IMR-90 (cell line): ENCODE results near the gene OAS3. TPM values are rescaled to one million over a fixed set of nuclear protein-coding genes. Genes with fewer than 3 reads are reported as not detected.

Experiments used
- ATAC-seq: fragments of 200-7000 bp; cut with Tn5 transposase; 2 replicates; pipeline ENCODE4 v1.9.1; 2020; ENCODE audit warnings: low read depth, mild to moderate bottlenecking, moderate library complexity
- BruUV-seq: library from RNA; stranded (reverse); fragments of 400-500 nt; replicated peaks from 2 replicates; lab custom pipeline; 2021; lab: Mats Ljungman, UMichigan
- CTCF ChIA-PET: fragments of 300-600 bp; formaldehyde crosslinking; extraction: SDS; loops from one replicate; lab custom pipeline; 2021; ENCODE audit warnings: antibody characterized with exemption; lab: Yijun Ruan, JAX
- POLR2A ChIA-PET: fragments of 300-600 bp; sonication (Branson Sonifier 250); formaldehyde crosslinking; loops from one replicate; lab custom pipeline; 2022; ENCODE audit warnings: antibody characterized with exemption; ENCODE audit not compliant: unreplicated experiment; lab: Charles Lee
- DNase-seq: peaks from one replicate; pipeline ENCODE4 v3.0.0; 2013
- H2AFZ ChIP-seq: replicated peaks from 2 replicates; pipeline ENCODE3; 2013; ENCODE audit warnings: low read length, mild to moderate bottlenecking; ENCODE audit not compliant: poor library complexity
- H2AK5ac ChIP-seq: 2 replicates; pipeline ENCODE4 v1.6.1; 2013; ENCODE audit warnings: low read depth, low read length, inconsistent platforms
- H2AK9ac ChIP-seq: replicated peaks from 2 replicates; pipeline ENCODE3; 2013; ENCODE audit warnings: mild to moderate bottlenecking, low read depth, low read length, moderate library complexity; ENCODE audit not compliant: poor library complexity
- H2BK120ac ChIP-seq: 2 replicates; pipeline ENCODE4 v1.6.1; 2013; ENCODE audit warnings: low read depth, low read length, inconsistent platforms
- H2BK15ac ChIP-seq: 3 replicates; pipeline ENCODE4 v1.6.1; 2013; ENCODE audit warnings: low read depth, low read length, inconsistent platforms
- H2BK20ac ChIP-seq: 2 replicates; pipeline ENCODE4 v1.6.1; 2013; ENCODE audit warnings: low read depth, mild to moderate bottlenecking, inconsistent platforms, low read length, moderate library complexity
- H2BK5ac ChIP-seq: 2 replicates; pipeline ENCODE4 v1.6.1; 2013; ENCODE audit warnings: mild to moderate bottlenecking, low read depth, low read length, inconsistent platforms; ENCODE audit not compliant: poor library complexity, severe bottlenecking
- H3K14ac ChIP-seq: replicated peaks from 2 replicates; pipeline ENCODE4 v1.6.1; 2013; ENCODE audit warnings: low read depth, low read length, inconsistent platforms
- H3K18ac ChIP-seq: 2 replicates; pipeline ENCODE4 v1.6.1; 2013; ENCODE audit warnings: low read depth, low read length, control low read depth
- H3K23ac ChIP-seq: 2 replicates; pipeline ENCODE4 v1.6.1; 2013; ENCODE audit warnings: low read depth, low read length, inconsistent platforms
- H3K27ac ChIP-seq: 2 replicates; pipeline ENCODE4 v1.5.1; 2013; ENCODE audit warnings: mild to moderate bottlenecking, control low read depth, low read length; ENCODE audit not compliant: insufficient read depth
- H3K27me3 ChIP-seq: 2 replicates; pipeline ENCODE4 v1.6.1; 2013; ENCODE audit warnings: low read length; ENCODE audit not compliant: control insufficient read depth, insufficient read depth
- H3K36me3 ChIP-seq: 2 replicates; pipeline ENCODE4 v1.6.1; 2013; ENCODE audit warnings: low read length, mixed read lengths; ENCODE audit not compliant: control insufficient read depth, insufficient read depth
- H3K4ac ChIP-seq: 2 replicates; pipeline ENCODE4 v1.6.1; 2013; ENCODE audit warnings: low read depth, low read length, inconsistent platforms
- H3K4me1 ChIP-seq: 2 replicates; pipeline ENCODE4 v1.6.1; 2013; ENCODE audit warnings: low read length, mixed read lengths; ENCODE audit not compliant: control insufficient read depth, insufficient read depth
- H3K4me2 ChIP-seq: 2 replicates; pipeline ENCODE4 v1.6.1; 2013; ENCODE audit warnings: low read depth, mild to moderate bottlenecking, control low read depth, low read length, moderate library complexity
- H3K4me3 ChIP-seq: 2 replicates; pipeline ENCODE4 v1.5.1; 2013; ENCODE audit warnings: low read depth, mild to moderate bottlenecking, control low read depth, low read length, moderate library complexity; ENCODE audit not compliant: insufficient read depth
- H3K56ac ChIP-seq: 2 replicates; pipeline ENCODE4 v1.6.1; 2013; ENCODE audit warnings: low read length, inconsistent platforms; ENCODE audit not compliant: insufficient read depth; ENCODE audit errors: extremely low read depth
- H3K79me1 ChIP-seq, 2 experiments: 2 replicates each; pipeline ENCODE4 v1.6.1; 2013; ENCODE audit warnings: low read length in 2 of 2, inconsistent platforms in 1 of 2, low read depth in 1 of 2
- H3K9ac ChIP-seq: 2 replicates; pipeline ENCODE4 v1.6.1; 2013; ENCODE audit warnings: low read depth, low read length, control low read depth
- H3K9me1 ChIP-seq: 2 replicates; pipeline ENCODE4 v1.6.1; 2013; ENCODE audit warnings: low read length, inconsistent platforms; ENCODE audit not compliant: insufficient read depth
- H3K9me3 ChIP-seq: 2 replicates; pipeline ENCODE4 v1.6.1; 2013; ENCODE audit warnings: low read length; ENCODE audit not compliant: control insufficient read depth, insufficient read depth
- H4K20me1 ChIP-seq: 2 replicates; pipeline ENCODE4 v1.6.1; 2013; ENCODE audit warnings: low read length, inconsistent platforms; ENCODE audit not compliant: insufficient read depth
- H4K5ac ChIP-seq: 2 replicates; pipeline ENCODE4 v1.6.1; 2013; ENCODE audit warnings: mild to moderate bottlenecking, low read depth, low read length, control low read depth
- H4K8ac ChIP-seq, 2 experiments: 2 replicates each; pipeline ENCODE4 v1.6.1; 2013; ENCODE audit warnings: low read depth in 2 of 2, low read length in 2 of 2, control low read depth in 1 of 2, inconsistent platforms in 1 of 2
- H4K91ac ChIP-seq: 2 replicates; pipeline ENCODE4 v1.6.1; 2013; ENCODE audit warnings: low read depth, low read length, inconsistent platforms; ENCODE audit not compliant: insufficient read depth
- BHLHE40 ChIP-seq: fragments of 150-350 bp; IDR thresholded peaks from 2 replicates; pipeline ENCODE4 v1.6.1; 2016; ENCODE audit warnings: mild to moderate bottlenecking, low read depth, low read length
- CHD1 ChIP-seq: IDR thresholded peaks from 2 replicates; pipeline ENCODE4 v1.6.1; 2012; ENCODE audit warnings: low read depth, low read length, improper control_type of control experiment
- FOS ChIP-seq: fragments of 150-350 bp; IDR thresholded peaks from 2 replicates; pipeline ENCODE4 v1.6.1; 2016; ENCODE audit warnings: low read depth, low read length
- RAD21 ChIP-seq: IDR thresholded peaks from 2 replicates; pipeline ENCODE4 v1.6.1; 2012; ENCODE audit warnings: low read length, improper control_type of control experiment
- RCOR1 ChIP-seq: IDR thresholded peaks from 2 replicates; pipeline ENCODE4 v1.6.1; 2012; ENCODE audit warnings: mild to moderate bottlenecking, low read length, improper control_type of control experiment; ENCODE audit not compliant: insufficient replicate concordance
- SMC3 ChIP-seq: fragments of 150-350 bp; IDR thresholded peaks from 2 replicates; pipeline ENCODE4 v1.6.1; 2016; ENCODE audit warnings: low read depth, mild to moderate bottlenecking, antibody characterized with exemption, low read length, moderate library complexity
- WGBS, 2 experiments: methylation state at CpG; one replicate each; pipeline versions ENCODE4 v1.1.5 to v1.1.7; 2013; ENCODE audit warnings: missing lambda C conversion rate in 2 of 2; ENCODE audit not compliant: insufficient read length in 1 of 2; ENCODE audit errors: extremely low coverage in 2 of 2; 5-methylcytosine and 5-hydroxymethylcytosine counted together
- dilution Hi-C: fragments of 300-500 bp; cut with HindIII; formaldehyde crosslinking; loops from one replicate; pipeline ENCODE4 v1.14.3; 2018; ENCODE audit warnings: low sequenced_read_pairs; ENCODE audit not compliant: unreplicated experiment
- in situ Hi-C: fragments of 300-500 bp; cut with MboI; formaldehyde crosslinking; loops from 3 replicates; pipeline ENCODE4 v1.14.3; 2019; ENCODE audit warnings: low sequenced_read_pairs, inconsistent platforms, mixed read lengths
- intact Hi-C: fragments of 100-400 bp; cut with micrococcal nuclease; formaldehyde crosslinking; loops from 2 replicates; pipeline ENCODE4 v1.10.0; 2022
- polyA plus RNA-seq, 3 experiments: library from polyadenylated mRNA; depleted of rRNA; stranded (reverse); fragments of >200 nt; gene quantifications; 2 replicates each; pipeline ENCODE4 v1.2.3, GENCODE V29; 2012; ENCODE audit warnings: low replicate concordance in 1 of 3
- total RNA-seq: library from RNA; depleted of rRNA; stranded (reverse); fragments of >200 nt; gene quantifications from 2 replicates; pipeline ENCODE4 v1.2.3, GENCODE V29; 2012
- TF ChIP-seq, protein P1 (sequence below): conservative IDR thresholded peaks from 2 replicates; pipeline ENCODE4 v1.5.1; 2012; ENCODE audit warnings: mild to moderate bottlenecking, low read depth, low read length, improper control_type of control experiment

OAS3 gene
- total and polyA plus RNA-seq, 2 of the 4 experiments (the other 2 are of a cell fraction), result 4.1 to 7.8 TPM

DNA sequence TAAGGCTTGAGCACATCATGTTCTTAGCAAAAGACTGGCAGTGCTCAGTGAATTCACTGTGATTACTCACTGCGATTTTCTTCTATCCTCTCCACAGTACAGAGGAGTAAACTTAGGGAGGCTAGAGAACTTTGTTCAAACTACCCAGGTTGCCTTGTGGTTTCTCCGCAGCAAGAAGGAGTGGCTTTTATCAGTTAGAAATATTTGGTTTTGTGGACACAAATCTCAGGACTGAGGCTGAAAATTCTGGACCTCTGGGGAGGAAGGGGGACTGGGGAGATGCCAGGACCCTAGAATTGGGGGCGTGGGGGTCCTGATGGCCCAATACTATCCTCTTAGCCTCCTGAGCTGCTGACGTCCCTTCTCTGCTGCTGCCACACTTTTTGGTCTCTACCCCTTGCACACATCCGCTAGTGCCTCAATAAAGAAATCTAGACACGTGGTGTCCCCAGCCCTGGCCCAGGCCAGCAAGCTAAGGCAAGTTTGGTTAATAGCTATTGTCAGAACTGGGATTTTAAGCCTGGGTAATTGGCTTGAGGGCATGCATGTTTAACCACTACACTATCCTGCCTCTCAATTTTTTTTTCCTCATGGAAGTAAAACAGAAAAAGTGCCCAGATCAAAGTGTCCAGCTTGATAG, 40.9 kb downstream of the OAS3 start:
- H3K27me3 ChIP-seq, result no peaks in the 10 kb centered on the region
- no peak overlapping the region for H2BK120ac ChIP-seq
- dilution Hi-C loops, result no loop called here
- no peak overlapping the region for H2AK5ac ChIP-seq
- no peak overlapping the region for H3K9ac ChIP-seq
- no peak overlapping the region for H4K91ac ChIP-seq
- H3K27ac ChIP-seq, result no peak overlapping the region
- H3K4me2 ChIP-seq, result no peak overlapping the region
- no peak overlapping the region for H3K18ac ChIP-seq
- no peaks in the 10 kb centered on the region for H4K20me1 ChIP-seq
- no peak overlapping the region for H2BK20ac ChIP-seq
- H3K56ac ChIP-seq, result no peak overlapping the region
- no peak overlapping the region for H2AFZ ChIP-seq
- TF ChIP-seq BHLHE40 (no peak), SMC3 (no peak), CHD1 (no peak), RAD21 (no peak), RCOR1 (no peak), FOS (no peak)
- TF ChIP-seq, protein P1, sequence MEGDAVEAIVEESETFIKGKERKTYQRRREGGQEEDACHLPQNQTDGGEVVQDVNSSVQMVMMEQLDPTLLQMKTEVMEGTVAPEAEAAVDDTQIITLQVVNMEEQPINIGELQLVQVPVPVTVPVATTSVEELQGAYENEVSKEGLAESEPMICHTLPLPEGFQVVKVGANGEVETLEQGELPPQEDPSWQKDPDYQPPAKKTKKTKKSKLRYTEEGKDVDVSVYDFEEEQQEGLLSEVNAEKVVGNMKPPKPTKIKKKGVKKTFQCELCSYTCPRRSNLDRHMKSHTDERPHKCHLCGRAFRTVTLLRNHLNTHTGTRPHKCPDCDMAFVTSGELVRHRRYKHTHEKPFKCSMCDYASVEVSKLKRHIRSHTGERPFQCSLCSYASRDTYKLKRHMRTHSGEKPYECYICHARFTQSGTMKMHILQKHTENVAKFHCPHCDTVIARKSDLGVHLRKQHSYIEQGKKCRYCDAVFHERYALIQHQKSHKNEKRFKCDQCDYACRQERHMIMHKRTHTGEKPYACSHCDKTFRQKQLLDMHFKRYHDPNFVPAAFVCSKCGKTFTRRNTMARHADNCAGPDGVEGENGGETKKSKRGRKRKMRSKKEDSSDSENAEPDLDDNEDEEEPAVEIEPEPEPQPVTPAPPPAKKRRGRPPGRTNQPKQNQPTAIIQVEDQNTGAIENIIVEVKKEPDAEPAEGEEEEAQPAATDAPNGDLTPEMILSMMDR, result no peak
- no peak overlapping the region for H3K4ac ChIP-seq
- no peak overlapping the region for H2BK15ac ChIP-seq
- H3K9me3 ChIP-seq, result no peaks in the 10 kb centered on the region
- no CpG with 5 or more reads among the region's 6 CpGs for WGBS, 2 experiments
- no peak for DNase-seq
- in situ Hi-C loops, result no loop called here
- no peaks in the 10 kb centered on the region for H3K36me3 ChIP-seq
- no peaks in the 10 kb centered on the region; the same call in 1 of the 2 replicates for H3K4me1 ChIP-seq
- ChIA-PET CTCF (interaction anchor here (1.2 to 2.9 kb wide), 2 partner anchors 11 to 14 kb away, joined by 3 to 13 read pairs; no protein-coding TSS in a partner anchor), POLR2A (no interaction called here)
- no TSS peak for BruUV-seq
- no peak overlapping the region for H2AK9ac ChIP-seq
- no peak overlapping the region for H2BK5ac ChIP-seq
- intact Hi-C loops, result no loop called here
- no peak overlapping the region for H3K14ac ChIP-seq
- H4K8ac ChIP-seq, result no peak overlapping the region
- no peak for ATAC-seq
- no peaks in the 10 kb centered on the region for H3K79me1 ChIP-seq
- H3K4me3 ChIP-seq, result no peak overlapping the region
- H3K23ac ChIP-seq, result no peak overlapping the region
- H3K9me1 ChIP-seq, result no peaks in the 10 kb centered on the region
- H4K5ac ChIP-seq, result no peak overlapping the region
